ENCODE results near the gene GABRG3. TPM values are rescaled to one million over a fixed set of nuclear protein-coding genes. Genes with fewer than 3 reads are reported as not detected.

GABRG3 gene
- total and polyA plus RNA-seq, 12 donors = 0.08 to 1.1 (median 0.44) TPM; not detected in 5

DNA sequence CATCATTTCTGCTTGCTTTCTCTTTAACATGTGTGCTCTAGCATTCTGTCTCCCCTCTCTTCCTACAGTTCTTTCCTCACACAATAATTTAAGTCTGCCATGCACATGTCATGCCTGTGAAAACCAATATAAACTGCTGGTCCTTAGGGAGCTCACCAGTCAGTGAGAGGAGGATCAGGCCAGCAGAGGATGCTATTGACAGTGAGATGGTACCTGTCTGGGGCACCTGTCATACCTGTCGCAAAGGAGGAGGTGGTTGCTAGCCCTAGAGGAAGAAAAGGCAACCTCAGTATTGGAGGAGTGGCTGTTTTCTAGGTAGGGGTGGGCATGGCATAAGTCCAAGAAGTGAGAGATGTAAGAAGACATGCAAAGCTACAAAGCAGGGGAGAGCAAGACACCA lies 194.6 kb downstream of the GABRG3 start:
- intact Hi-C loops (cut with DNase I) = no loop called here
- DNase-seq = no peak
- H3K4me3 ChIP-seq = no peak overlapping the region
- H3K4me1 ChIP-seq (replicated peaks in 1 of 2) = no peaks in the 10 kb centered on the region
- no peaks in the 10 kb centered on the region for H3K9me3 ChIP-seq (replicated peaks in 1 of 3)
- no peak overlapping the region for H3K27ac ChIP-seq
- WGBS, 4 donors = 64 to 88% (median 78%) methylated on average over 1 of the region's 1 CpG
- TF ChIP-seq, protein P1, sequence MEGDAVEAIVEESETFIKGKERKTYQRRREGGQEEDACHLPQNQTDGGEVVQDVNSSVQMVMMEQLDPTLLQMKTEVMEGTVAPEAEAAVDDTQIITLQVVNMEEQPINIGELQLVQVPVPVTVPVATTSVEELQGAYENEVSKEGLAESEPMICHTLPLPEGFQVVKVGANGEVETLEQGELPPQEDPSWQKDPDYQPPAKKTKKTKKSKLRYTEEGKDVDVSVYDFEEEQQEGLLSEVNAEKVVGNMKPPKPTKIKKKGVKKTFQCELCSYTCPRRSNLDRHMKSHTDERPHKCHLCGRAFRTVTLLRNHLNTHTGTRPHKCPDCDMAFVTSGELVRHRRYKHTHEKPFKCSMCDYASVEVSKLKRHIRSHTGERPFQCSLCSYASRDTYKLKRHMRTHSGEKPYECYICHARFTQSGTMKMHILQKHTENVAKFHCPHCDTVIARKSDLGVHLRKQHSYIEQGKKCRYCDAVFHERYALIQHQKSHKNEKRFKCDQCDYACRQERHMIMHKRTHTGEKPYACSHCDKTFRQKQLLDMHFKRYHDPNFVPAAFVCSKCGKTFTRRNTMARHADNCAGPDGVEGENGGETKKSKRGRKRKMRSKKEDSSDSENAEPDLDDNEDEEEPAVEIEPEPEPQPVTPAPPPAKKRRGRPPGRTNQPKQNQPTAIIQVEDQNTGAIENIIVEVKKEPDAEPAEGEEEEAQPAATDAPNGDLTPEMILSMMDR (IDR thresholded peaks at IDR 0.05) = no peak
- TF ChIP-seq POLR2A (IDR thresholded peaks at IDR 0.05) = no peak
- H3K36me3 ChIP-seq (replicated peaks in 1 of 2) = no peaks in the 10 kb centered on the region
- no peaks in the 10 kb centered on the region for H3K27me3 ChIP-seq

DNA sequence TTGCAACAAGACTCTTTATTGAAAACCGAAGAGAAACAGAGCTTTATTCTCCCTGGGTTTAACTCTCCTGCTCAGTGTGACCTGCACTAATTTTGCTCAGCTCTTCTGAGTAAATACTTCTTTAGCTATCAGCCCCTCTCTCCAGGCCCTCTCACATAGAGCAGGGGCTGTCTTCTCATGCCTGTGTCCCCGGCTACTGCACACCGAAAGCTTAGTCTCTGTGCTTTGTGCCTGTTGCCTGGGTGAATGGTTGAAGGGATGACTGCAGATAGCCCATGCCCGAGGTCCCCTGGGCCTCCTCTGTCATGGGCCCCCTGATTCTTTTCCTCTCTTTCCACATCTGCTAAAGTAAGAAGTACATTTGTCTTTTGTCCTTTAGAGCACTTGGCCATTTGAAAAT lies 195.9 kb downstream of the GABRG3 start:
- H3K27ac ChIP-seq = no peak overlapping the region
- H3K27me3 ChIP-seq = no peaks in the 10 kb centered on the region
- intact Hi-C loops (cut with DNase I) = no loop called here
- H3K36me3 ChIP-seq (replicated peaks in 1 of 2) = no peaks in the 10 kb centered on the region
- TF ChIP-seq POLR2A (IDR thresholded peaks at IDR 0.05) = no peak
- TF ChIP-seq, protein P1 (IDR thresholded peaks at IDR 0.05) = no peak
- WGBS, 4 donors = 44 to 76% (median 72%) methylated on average over 4 of the region's 4 CpGs
- DNase-seq = no peak
- no peak overlapping the region for H3K4me3 ChIP-seq
- H3K4me1 ChIP-seq (replicated peaks in 1 of 2) = no peaks in the 10 kb centered on the region
- H3K9me3 ChIP-seq (replicated peaks in 1 of 3) = no peaks in the 10 kb centered on the region

DNA sequence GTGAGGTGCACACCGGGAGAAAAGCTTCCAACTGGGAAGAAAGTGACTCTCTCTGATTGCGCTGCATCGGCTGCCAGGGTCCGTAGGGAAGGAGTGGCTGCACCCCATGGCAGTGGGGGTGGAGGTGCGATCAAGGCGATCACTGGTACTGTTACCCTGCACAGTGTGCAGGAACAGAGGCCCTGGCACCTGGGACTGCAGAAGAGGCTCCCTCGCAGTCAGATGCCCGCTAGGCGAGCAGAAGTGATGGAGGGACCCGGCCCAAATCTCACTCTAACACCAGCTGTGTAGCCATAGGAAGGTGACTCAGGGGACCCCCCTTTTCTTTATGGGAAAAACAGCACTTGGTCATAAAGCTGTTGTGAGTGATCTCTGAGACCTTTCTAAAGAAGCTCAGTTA lies 196.8 kb downstream of the GABRG3 start:
- no peak overlapping the region for H3K27ac ChIP-seq
- H3K4me3 ChIP-seq = no peak overlapping the region
- no peak for DNase-seq
- intact Hi-C loops (cut with DNase I) = no loop called here
- 82 to 90% (median 87%) methylated on average over 10 of the region's 10 CpGs for WGBS, 4 donors
- H3K36me3 ChIP-seq (replicated peaks in 1 of 2) = no peaks in the 10 kb centered on the region
- no peaks in the 10 kb centered on the region for H3K9me3 ChIP-seq (replicated peaks in 1 of 3)
- no peaks in the 10 kb centered on the region for H3K27me3 ChIP-seq
- TF ChIP-seq, protein P1 (IDR thresholded peaks at IDR 0.05) = no peak
- no peaks in the 10 kb centered on the region for H3K4me1 ChIP-seq (replicated peaks in 1 of 2)

DNA sequence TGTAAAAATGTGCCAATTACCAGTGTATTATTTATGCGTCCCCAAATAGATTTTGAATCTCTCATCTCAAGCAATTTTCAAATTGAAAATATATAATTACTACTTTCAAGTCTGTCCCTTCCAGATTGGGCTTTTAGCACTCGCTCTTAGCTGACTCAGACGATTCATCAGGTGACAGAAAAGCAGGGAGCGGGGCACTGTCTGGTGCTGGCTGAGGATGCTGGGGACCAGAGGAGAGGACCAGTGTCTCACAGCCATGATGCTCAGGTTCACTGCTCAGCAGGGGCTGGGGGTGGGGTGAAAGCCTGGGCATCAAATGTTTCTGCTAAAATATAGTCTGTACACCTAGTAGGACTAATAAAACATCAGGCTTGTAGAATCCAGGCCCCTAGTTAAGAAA lies 199.9 kb downstream of the GABRG3 start:
- Histone ChIP-seq H3K4me3 (no peak overlapping the region), H3K4me1 (replicated peaks in 1 of 2) (no peaks in the 10 kb centered on the region), H3K27me3 (no peaks in the 10 kb centered on the region), H3K36me3 (replicated peaks in 1 of 2) (no peaks in the 10 kb centered on the region), H3K9me3 (replicated peaks in 1 of 3) (no peaks in the 10 kb centered on the region), H3K27ac (no peak overlapping the region)
- 76 to 91% (median 87%) methylated on average over 4 of the region's 4 CpGs for WGBS, 4 donors
- no peak for TF ChIP-seq POLR2A (IDR thresholded peaks at IDR 0.05)
- TF ChIP-seq, protein P1 (IDR thresholded peaks at IDR 0.05) = no peak
- DNase-seq = no peak
- intact Hi-C loops (cut with DNase I) = no loop called here

Data from adrenal gland (tissue), 12 donors.